Adipocyte (in vitro differentiated cells): ENCODE data around the gene SULT1E1.
A peak's percentile ranks its signal among the peaks of the same experiment; 100 is the strongest.

ENCODE experiments used
- DNase-seq: peaks from one replicate; pipeline ENCODE4 v3.0.0-alpha.2; 2015; ENCODE audit warnings: low read depth
- H3K27me3 ChIP-seq: replicated peaks from 2 replicates; pipeline ENCODE4 v1.7.0; 2013; ENCODE audit warnings: mild to moderate bottlenecking, low read length, moderate library complexity; ENCODE audit not compliant: control insufficient read depth, insufficient read depth
- H3K36me3 ChIP-seq: 2 replicates; pipeline ENCODE4 v1.7.0; 2013; ENCODE audit warnings: low read length, mild to moderate bottlenecking, moderate library complexity; ENCODE audit not compliant: control insufficient read depth, insufficient read depth, severe bottlenecking
- H3K4me1 ChIP-seq: 2 replicates; pipeline ENCODE4 v1.7.0; 2013; ENCODE audit warnings: mild to moderate bottlenecking, low read length, moderate library complexity; ENCODE audit not compliant: control insufficient read depth, insufficient read depth
- H3K4me3 ChIP-seq: 2 replicates; pipeline ENCODE4 v1.7.0; 2013; ENCODE audit warnings: mild to moderate bottlenecking, low read length, moderate library complexity
- H3K9ac ChIP-seq: 2 replicates; pipeline ENCODE4 v1.7.0; 2013; ENCODE audit warnings: mild to moderate bottlenecking, low read length, moderate library complexity
- H3K9me3 ChIP-seq: 2 replicates; pipeline ENCODE4 v1.7.0; 2013; ENCODE audit warnings: mild to moderate bottlenecking, low read length, moderate library complexity; ENCODE audit not compliant: control insufficient read depth

The SULT1E1 gene, protein sequence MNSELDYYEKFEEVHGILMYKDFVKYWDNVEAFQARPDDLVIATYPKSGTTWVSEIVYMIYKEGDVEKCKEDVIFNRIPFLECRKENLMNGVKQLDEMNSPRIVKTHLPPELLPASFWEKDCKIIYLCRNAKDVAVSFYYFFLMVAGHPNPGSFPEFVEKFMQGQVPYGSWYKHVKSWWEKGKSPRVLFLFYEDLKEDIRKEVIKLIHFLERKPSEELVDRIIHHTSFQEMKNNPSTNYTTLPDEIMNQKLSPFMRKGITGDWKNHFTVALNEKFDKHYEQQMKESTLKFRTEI

DNA sequence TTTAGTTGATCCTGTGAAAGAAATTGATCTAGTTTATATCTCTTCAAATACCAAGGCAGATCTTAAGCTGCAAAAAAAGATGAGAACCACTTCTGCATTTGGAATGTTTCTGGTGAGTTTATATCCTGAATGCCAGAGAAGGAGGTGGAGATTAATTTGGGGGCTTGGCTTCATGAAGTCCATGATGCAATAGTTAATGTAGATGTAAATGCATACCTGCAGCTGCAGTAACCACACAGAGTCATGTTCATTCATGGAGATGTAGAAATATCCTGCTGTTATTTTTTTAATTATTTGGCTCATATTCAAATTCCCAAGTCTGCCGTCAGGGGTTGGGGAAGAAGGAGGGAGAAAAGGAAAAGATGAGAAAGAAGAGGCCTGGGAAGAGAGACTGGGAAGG is at the start of gene SULT1E1:
TSS of gene SULT1E1 (minus strand) at position 94 of the 400 bp plus-strand sequence. CDS start 2,501 bp downstream, outside the sequence.
- no peak within 1 kb of the TSS for H3K9ac ChIP-seq
- H3K4me3 ChIP-seq, result no peak within 1 kb of the TSS
- H3K9me3 ChIP-seq, result no peaks in the 10 kb centered on the region
- H3K36me3 ChIP-seq, result no peaks in the 10 kb centered on the region
- no peaks in the 10 kb centered on the region for H3K27me3 ChIP-seq
- H3K4me1 ChIP-seq, result no peaks in the 10 kb centered on the region
- no peak for DNase-seq

DNA sequence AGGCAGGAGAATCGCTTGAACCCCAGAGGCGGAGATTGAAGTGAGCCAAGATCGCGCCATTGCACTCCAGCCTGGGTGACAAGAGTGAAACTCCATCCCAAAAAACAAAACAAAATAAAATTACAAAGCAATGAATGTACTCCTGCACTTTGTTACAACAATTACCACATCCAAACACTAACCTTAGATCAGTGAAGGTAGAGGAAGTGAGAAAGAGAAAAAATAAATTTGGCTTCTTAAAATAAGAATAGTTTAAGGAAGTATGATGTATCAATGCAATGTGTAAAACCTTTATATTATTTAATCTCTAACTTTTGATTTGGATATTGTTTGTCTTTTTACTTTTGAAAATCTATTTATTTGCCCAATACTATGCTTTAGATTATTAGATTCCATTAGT is 49.2 kb upstream of the SULT1E1 start:
- DNase-seq, result no peak
- Histone ChIP-seq H3K4me3 (no peak overlapping the region), H3K9ac (no peak overlapping the region), H3K9me3 (no peaks in the 10 kb centered on the region), H3K4me1 (peaks cover 40% of the 10 kb centered on the region), H3K36me3 (no peaks in the 10 kb centered on the region), H3K27me3 (no peaks in the 10 kb centered on the region)

DNA sequence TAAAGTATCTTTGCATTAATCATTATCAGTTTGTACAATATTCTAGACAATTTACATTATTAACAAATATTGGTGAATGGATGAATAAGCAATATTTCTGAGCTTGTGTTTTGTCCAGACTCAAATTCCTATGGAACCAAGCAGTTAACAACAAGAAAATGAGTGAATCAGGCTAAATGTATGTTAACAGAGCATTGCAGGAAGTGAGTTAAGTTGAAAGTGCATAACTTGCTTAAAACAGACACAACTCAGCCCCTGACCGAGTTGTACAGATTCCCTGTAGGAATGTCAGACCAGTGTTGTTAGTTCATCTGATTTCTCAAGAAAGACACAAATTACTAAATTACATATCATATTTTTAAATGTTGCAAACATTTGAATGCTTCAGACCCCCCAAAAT is 47.2 kb upstream of the SULT1E1 start:
- H3K4me1 ChIP-seq, result peaks cover 36% of the 10 kb centered on the region
- no peak overlapping the region for H3K9ac ChIP-seq
- H3K4me3 ChIP-seq, result peak overlapping the region; percentile 17
- H3K9me3 ChIP-seq, result no peaks in the 10 kb centered on the region
- peak; percentile 58 for DNase-seq
- H3K27me3 ChIP-seq, result no peaks in the 10 kb centered on the region
- H3K36me3 ChIP-seq, result no peaks in the 10 kb centered on the region

GRCh38 chr4:69896530-69897116 is 36.7 kb upstream of the SULT1E1 start:
- Histone ChIP-seq H3K4me3 (no peak overlapping the region), H3K36me3 (no peaks in the 10 kb centered on the region), H3K9me3 (no peaks in the 10 kb centered on the region), H3K4me1 (no peaks in the 10 kb centered on the region), H3K9ac (no peak overlapping the region), H3K27me3 (no peaks in the 10 kb centered on the region)
- DNase-seq, result peak; percentile 67

DNA sequence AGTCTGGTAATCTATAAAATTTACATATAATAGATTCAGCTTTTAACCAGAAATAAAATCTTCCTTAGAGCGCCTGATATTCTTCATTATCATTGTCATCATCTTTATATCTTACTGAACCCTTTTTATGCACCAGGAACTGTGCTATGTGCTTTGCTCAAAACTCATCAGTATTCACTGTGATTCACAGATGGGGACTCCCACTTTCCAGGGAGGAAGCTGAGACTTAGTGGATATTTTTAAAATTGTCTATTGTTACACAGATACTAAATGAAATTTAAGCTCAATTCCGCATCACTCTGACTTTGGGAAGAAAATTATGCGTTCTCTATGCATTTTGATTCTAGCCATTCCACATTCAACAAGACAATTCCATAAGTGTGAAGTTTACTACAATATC is 34.8 kb upstream of the SULT1E1 start:
- Histone ChIP-seq H3K9me3 (no peaks in the 10 kb centered on the region), H3K27me3 (no peaks in the 10 kb centered on the region), H3K9ac (no peak overlapping the region), H3K4me3 (no peak overlapping the region), H3K36me3 (no peaks in the 10 kb centered on the region), H3K4me1 (no peaks in the 10 kb centered on the region)
- no peak for DNase-seq

DNA sequence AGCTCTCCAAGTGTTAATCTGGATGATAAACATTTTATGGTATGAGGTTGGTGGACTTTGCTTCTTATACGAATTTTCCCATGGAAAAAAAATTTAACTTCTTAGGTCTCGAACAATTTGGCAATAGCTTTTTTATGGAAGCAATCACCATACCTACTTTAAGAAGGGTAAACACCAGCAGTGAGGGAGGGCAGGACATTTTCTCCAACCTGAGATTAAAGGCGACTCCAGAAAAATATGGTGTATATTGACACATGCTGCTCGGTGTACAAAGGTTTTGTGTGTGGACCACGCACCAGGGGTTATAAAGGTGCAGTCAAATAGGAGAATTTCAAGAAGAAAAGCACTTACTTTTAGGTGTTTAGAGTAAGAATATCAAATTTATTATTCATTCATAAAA is 34.2 kb upstream of the SULT1E1 start:
- H3K4me3 ChIP-seq, result no peak overlapping the region
- H3K4me1 ChIP-seq, result no peaks in the 10 kb centered on the region
- no peak for DNase-seq
- no peak overlapping the region for H3K9ac ChIP-seq
- no peaks in the 10 kb centered on the region for H3K9me3 ChIP-seq
- no peaks in the 10 kb centered on the region for H3K27me3 ChIP-seq
- H3K36me3 ChIP-seq, result no peaks in the 10 kb centered on the region

DNA sequence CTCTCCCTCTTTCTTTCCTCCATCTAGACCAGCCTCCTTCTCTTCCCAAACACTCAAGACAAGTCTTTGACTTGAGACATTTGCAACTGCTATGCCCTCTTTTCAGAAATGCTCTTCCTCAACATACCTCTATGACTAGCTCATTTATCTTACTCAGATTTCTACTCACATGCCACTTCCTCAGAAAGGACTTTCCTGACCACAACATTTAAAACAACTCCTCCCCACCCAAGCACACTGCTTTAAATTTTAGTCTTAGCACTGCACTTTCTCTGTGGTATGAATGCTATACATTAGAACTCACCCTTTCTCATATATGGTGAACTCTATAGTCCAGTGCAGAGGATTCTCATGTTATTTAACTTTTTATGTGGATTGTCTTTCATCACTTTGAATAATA is 28.4 kb upstream of the SULT1E1 start:
- Histone ChIP-seq H3K27me3 (no peaks in the 10 kb centered on the region), H3K9ac (no peak overlapping the region), H3K4me3 (no peak overlapping the region), H3K4me1 (no peaks in the 10 kb centered on the region), H3K9me3 (peaks cover 8% of the 10 kb centered on the region), H3K36me3 (no peaks in the 10 kb centered on the region)
- DNase-seq, result peak; percentile 16

DNA sequence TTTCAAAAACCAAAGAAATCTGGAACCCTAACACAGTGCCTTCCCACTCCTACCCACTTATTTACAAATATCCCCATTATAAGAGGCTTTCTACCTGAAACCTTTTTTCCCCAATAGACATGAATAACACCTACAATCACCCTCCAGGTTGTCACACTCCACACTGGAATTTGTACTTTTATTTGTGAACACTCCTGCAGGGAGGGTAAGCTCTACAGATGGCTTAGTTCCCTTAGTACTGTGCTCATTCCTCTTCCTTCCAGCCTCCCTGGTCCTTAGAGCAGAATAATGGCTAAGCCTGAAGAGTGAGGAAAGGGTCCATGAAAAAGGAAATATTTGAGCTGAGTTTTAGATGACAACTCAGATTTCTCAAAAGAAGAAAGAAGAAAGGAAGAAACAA is 22.2 kb upstream of the SULT1E1 start:
- no peaks in the 10 kb centered on the region for H3K4me1 ChIP-seq
- peaks cover 4% of the 10 kb centered on the region for H3K27me3 ChIP-seq
- no peak overlapping the region for H3K4me3 ChIP-seq
- H3K9ac ChIP-seq, result no peak overlapping the region
- no peak for DNase-seq
- peaks cover 8% of the 10 kb centered on the region for H3K9me3 ChIP-seq
- no peaks in the 10 kb centered on the region for H3K36me3 ChIP-seq

- Histone ChIP-seq H3K9me3 (peaks cover 8% of the 10 kb centered on the region), H3K36me3 (no peaks in the 10 kb centered on the region), H3K4me3 (no peak overlapping the region), H3K9ac (no peak overlapping the region), H3K27me3 (peaks cover 4% of the 10 kb centered on the region), H3K4me1 (no peaks in the 10 kb centered on the region)
- DNase-seq, result peak; percentile 81
Observed at GRCh38 chr4:69881173-69881773, 21.3 kb upstream of the SULT1E1 start.

DNA sequence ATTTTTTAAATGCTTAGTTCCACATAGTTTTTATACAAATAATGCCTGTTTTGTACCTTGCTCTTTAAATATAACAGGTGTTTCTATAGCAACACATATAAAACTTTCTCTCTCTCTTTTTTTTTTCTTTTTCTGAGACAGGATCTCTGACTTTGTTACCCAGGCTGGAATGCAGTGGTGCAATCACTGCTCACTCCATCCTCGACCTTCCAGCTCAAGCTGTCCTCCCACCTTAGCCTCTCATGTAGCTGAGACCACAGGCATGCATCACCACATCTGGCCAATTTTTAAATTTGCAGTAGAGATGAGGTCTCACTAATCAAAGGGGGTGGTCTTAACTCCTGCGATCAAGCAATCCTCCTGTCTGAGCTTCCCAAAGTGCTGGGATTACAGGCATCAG is 18.3 kb upstream of the SULT1E1 start:
- DNase-seq, result no peak
- H3K4me1 ChIP-seq, result no peaks in the 10 kb centered on the region
- no peak overlapping the region for H3K4me3 ChIP-seq
- no peaks in the 10 kb centered on the region for H3K36me3 ChIP-seq
- no peak overlapping the region for H3K9ac ChIP-seq
- no peaks in the 10 kb centered on the region for H3K9me3 ChIP-seq
- H3K27me3 ChIP-seq, result peaks cover 4% of the 10 kb centered on the region

DNA sequence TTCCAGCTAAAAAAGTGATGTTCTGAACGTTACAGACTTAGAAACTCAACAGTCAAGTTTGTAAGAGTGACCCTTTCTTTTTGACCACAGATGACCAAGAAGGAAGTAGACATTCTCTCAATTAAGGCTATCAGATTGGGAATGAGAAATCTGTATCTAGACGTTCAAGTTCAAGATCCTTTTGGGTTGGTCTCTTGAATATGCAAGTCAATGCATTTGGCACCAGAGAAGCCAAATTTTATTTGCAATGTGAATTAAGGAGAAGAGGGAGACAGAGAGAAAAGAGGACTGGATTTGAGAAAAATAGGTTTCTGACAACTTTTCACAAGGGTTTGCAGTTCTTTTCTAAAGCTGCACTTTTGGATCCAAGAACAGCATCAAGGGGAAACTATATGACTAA is 17.5 kb upstream of the SULT1E1 start:
- DNase-seq, result no peak
- no peak overlapping the region for H3K9ac ChIP-seq
- H3K4me3 ChIP-seq, result no peak overlapping the region
- no peaks in the 10 kb centered on the region for H3K4me1 ChIP-seq
- H3K36me3 ChIP-seq, result no peaks in the 10 kb centered on the region
- H3K9me3 ChIP-seq, result no peaks in the 10 kb centered on the region
- H3K27me3 ChIP-seq, result peaks cover 4% of the 10 kb centered on the region
